Measurements from ENCODE around the gene ZNF804A. TPM values are rescaled to one million over a fixed set of nuclear protein-coding genes. Genes with fewer than 3 reads are reported as not detected.
"Not testable (repeated sequence)": the region's sequence is repeated elsewhere in the genome, so short reads cannot be mapped to it uniquely, and the experiment has no call there.

The ZNF804A gene
- total RNA-seq, 2 donors from 2014 or later: 0.09 TPM; not detected in 1

DNA sequence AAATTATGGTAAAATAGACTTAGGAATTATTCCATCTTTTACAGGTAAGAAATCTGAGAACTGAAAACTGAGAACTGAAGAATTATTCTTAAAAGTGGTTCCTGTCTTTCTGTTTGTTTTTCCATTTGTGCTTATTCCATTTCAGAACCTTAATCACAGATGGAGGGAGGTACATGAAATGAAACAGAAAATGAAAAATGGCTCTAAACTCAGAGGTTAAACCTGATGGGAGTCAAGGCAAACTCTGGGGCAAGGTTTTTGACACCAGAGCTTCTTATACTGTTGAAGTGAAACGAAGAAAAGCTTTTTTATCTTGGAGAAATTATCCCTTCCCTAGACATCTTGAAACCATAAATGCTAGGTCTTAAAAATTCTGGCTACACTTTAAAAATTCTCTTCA lies 182.1 kb downstream of the ZNF804A start:
- DNase-seq: no peak
- intact Hi-C loops (cut with DNase I): no loop called here
- no peak for ATAC-seq

DNA sequence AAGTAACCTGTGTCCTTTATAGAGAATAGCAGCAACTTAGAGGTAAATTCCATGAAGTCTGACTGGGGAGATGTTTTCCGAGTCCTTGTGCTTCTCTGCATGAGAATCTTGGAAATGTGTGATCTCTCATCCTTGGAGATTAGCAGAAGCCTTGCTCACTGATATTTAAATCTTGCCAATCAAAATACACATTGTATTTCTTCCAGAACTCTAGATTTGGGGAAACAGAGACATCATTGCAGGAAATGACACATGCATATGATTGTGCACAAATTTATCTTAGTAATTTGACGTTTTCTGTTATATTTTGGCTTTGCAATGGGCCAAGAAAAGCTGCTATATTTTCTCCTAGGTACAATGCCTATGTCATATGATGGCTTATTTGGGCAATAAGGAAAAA lies 182.6 kb downstream of the ZNF804A start:
- intact Hi-C loops (cut with DNase I): no loop called here
- ATAC-seq (no peak), DNase-seq (no peak)

DNA sequence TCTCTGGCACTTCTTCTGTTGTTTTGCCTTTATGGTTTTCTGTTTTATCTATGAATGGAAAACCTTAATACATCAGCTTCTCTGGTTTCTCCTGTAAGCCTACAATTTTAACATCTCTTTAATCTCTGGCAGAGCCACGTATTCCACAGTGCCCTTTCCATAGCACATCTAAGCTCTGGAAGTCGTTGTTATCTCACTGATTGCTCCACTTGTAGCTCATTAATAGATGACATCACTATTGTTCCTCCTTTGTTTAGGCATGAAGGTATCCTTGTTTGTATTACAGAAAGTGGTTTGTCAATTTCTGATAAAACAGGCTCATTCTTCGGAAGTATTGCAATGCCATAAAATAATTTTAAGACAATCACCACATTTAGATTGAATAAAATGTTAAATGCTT lies 185.2 kb downstream of the ZNF804A start:
- ATAC-seq (no peak), DNase-seq (no peak)
- intact Hi-C loops (cut with DNase I): no loop called here

DNA sequence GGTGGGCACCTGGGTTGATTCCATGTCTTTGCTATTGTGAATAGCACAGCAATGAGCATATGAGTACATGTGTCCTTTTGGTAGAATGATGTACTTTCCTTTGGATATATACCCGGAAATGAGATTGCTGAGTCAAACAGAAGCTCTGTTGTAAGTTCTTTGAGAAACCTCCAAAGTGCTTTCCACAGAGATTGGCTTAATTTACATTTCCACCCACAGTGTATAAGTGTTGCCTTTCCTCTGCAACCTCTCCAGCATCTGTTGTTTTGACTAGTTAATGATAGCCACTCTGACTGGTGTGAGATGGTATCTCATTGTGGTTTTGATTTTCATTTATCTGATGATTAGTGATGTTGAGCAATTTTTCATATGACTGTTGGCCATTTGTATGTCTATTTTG lies 194.8 kb downstream of the ZNF804A start:
- DNase-seq (no peak), ATAC-seq (no peak)
- intact Hi-C loops (cut with DNase I): no loop called here

DNA sequence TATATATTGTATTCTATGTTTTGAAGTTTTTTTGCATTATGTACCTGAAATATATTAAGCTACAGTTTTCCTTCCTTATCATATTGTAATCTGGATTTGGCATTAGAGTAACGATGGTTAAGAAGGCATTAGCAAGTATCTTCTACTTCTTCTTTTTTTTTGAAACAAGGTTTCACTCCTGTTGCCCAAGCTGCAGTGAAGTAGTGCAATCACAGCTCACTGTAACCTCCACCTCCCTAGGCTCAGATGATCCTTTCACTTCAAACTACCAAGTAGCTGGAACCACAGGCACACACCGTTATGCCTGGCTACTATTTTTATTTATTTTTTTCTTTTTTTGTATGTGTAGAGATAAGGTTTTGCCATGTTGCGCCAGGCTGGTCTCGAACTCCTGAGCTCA lies 201.1 kb downstream of the ZNF804A start:
- no peak for DNase-seq
- ATAC-seq: no peak
- intact Hi-C loops (cut with DNase I): no loop called here

DNA sequence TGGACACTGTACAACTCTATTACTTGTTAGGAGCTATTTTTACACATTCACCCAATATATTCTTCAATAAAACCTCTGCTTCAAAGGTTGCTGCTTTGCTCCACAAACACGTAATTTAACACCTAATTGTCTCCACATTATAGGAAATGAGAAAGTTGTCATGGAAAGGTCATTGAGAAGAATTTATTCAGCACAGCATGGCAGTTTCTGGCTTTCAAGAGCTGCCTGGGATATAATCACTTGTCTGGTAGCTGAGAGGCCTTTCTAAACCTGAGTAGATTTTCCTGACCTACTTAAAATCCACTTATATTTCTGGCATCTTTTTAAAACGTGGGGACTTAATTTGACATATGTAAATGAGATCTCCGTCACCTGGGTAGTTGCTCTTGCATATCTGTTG lies 216.1 kb downstream of the ZNF804A start:
- DNase-seq (no peak), ATAC-seq (no peak)
- intact Hi-C loops (cut with DNase I): no loop called here

DNA sequence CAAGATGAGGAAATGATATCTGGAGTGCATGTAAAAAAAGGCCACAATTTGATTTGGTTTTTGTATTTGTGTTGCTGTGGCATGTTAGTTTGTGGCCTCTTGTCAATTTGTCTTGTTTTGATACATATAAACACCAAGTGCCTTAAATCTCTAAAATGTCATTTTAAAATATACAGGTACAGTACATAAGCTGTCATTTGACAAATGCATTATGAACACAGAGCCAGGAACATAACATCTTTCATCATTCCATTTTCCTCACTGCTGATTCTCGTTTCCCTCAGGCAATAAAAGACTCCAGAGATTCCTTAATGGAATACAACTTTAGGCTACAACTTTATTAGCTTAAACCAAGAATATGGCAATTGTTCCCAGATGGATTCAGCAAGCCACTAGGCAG lies 217.5 kb downstream of the ZNF804A start:
- no peak for DNase-seq
- no peak for ATAC-seq
- intact Hi-C loops (cut with DNase I): no loop called here

DNA sequence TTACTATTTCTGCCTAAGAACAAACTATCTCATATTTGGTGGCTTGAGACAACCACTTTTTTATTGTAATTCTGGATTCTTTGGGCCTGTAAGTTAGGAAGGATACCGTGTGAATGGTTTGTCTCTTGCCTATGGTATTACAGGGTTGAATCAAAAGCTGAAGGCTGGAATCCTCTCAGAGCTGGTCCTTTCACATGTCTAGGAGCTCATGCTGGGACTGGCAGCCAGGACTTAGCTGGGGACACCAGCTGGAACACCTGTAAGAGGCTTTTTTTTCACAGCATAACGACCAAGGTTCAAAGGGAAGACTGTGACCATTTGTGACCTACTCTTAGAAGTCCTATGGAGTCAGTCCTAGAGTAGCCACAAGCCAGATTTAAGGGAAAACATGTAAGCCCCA lies 226.3 kb downstream of the ZNF804A start:
- ATAC-seq: no peak
- DNase-seq: no peak
- intact Hi-C loops (cut with DNase I): no loop called here

DNA sequence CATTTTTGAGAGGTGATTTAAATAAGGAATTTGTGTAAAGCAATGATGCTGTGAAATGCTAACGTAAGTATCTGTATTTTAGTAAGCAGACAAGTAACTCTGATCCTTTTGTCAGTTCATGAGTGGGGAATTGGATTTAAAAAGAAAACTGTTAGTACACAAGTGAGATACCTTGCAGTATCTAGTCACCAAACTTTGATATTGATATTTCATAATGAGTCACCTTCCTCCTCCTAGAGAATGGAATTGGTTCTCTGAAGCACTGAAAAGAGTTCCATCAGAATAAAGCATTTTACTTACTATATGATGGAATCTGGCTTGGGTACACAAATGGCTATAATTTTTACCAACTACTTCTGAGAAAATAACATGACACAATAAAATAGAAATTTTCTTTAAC lies 232.2 kb downstream of the ZNF804A start:
- intact Hi-C loops (cut with DNase I): no loop called here
- DNase-seq: no peak
- no peak for ATAC-seq

DNA sequence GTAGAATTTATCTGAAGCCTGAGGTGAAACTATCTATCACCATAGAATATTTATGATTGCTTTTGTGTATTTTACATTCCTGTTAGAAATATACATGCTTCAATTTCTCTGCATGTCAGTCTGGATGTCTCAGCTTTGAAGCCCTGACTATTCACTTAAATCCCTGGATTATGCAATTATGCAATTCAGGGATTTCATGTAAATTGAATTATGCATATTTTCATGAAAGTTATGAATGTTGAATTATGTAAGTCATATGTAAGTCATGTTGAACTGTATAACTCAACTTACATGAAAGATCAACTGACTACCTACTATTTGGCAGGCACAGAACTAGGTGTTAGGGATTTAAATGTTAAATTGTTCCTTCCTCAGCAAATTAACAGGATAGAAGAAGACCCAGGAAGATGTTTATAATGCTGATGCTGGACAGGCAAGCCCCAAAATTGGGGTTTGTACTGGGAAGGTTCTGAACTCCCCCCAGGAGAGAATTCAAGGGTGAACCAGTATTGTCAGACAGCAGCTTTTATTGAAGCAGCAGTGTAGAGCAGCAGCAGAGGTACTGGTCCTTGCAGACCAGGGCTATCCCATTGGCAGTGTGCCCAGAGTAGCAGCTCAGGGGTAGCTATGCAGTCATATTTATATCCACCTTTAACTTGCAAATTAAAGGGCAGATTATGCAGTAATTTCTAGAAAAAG lies 236.5 kb downstream of the ZNF804A start:
- ATAC-seq (no peak), DNase-seq (no peak)
- intact Hi-C loops (cut with DNase I): no loop called here

DNA sequence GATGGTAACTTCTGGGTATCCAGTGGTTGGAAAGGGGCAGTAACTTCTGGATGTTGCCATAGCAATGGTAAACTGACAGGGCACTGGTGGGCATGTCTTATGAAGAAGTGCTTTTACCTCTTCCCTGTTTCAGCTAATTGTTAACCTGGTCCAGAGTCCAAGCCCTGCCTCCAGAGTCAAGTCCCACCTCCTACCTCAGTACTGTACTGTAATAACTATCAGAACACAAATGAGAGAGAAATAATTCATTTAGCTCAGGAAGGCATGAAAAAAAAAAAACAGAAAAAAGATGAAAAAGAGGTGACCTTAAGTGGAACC lies 237.0 kb downstream of the ZNF804A start:
- ATAC-seq: no peak
- no peak for DNase-seq
- intact Hi-C loops (cut with DNase I): no loop called here

DNA sequence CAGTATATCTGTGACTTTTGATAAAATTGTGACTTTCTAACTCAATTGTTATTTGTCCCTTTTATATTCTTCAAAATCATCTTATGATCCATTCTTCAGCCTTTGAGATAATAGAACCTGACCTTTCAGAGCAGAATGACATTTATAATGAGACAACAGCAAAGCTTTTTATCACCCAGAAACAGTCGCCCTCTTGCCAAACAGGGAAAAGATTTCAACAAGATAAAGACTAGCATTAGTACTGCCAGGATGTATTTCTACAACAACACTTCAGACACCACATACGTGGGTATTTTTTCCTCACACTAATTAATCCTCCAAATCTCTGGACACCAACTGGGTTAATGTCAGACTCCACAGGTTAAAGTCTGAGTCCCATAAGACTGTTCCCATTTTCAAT lies 249.0 kb downstream of the ZNF804A start:
- intact Hi-C loops (cut with DNase I): no loop called here

DNA sequence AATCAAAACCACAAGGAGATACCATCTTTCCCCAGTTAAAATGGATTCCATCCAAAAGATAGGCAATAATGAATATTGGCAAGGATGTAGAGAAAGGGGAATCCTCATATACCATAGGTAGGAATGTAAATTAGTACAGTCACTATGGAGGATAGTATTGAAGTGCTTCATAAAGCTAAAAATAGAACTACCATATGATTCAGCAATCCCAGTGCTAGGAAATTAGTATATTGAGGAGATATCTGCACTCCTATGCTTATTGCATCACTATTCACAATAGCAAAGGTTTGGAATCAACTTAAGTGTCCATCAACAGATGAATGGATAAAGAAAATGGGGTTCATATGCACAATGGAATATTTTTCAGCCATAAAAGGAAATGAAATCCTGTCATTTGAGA lies 251.2 kb downstream of the ZNF804A start:
- intact Hi-C loops (cut with DNase I): no loop called here
- no peak for ATAC-seq
- no peak for DNase-seq

More for the DNA sequence above, 249.0 kb downstream of the ZNF804A start:
- ATAC-seq (no peak), DNase-seq (no peak)

DNA sequence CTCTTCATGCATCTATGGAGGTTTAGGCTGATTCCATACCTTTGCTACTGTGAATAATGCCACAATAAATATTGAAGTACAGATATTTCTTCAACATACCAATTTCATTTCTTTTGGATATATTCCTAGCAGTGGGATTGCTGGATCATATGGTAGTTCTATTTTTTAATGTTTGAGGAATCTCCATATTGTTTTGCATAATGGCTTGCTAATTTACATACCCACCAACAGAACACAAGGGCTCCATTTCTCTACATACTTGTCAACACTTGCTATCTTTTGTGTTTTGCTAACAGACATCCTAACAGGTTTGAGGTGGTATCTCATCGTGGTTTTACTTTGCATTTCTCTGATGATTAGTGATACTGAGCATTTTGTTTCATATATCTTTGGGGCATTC lies 253.2 kb downstream of the ZNF804A start:
- intact Hi-C loops (cut with DNase I): no loop called here
- ATAC-seq (no peak), DNase-seq (no peak)

DNA sequence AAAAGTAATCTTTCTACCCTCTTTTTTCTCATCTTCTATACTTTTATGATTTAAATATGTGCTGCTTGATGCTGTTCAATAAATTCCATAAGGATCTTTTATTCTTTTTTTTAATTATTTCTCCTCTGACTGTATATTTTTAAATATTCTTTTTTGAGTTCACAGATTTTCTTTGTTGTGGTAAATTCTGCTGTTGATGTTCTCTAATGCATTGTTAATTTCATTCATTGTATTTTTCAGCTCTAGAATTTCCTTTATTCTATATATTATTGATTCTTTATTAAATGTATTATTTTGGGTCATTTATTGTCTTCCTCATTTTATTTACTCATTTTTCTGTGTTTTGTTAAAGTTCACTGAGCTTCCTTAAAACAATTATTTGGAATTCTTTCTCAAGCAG lies 260.9 kb downstream of the ZNF804A start:
- DNase-seq (no peak), ATAC-seq (no peak)
- intact Hi-C loops (cut with DNase I): no loop called here

DNA sequence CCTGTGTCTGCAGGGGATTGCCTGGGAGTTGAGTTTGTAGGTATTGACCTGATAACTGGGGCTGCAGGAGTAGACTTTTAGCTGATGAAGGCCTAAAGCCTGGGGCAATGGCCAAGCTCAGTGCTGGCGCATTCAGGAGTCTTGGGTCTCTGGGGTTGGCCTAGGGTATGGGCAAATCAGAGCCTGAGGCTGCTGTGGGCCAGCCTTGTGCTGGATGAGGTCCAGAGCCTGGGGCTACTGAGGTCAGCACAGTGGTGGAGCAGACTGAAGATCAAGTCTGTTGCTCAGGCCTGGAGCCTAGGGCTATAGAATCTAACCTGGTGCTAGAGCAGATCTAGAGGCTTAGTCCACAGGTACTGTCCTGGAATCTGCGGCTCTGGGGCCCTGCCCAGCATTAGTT lies 262.4 kb downstream of the ZNF804A start:
- intact Hi-C loops (cut with DNase I): no loop called here
- DNase-seq (no peak), ATAC-seq (no peak)

DNA sequence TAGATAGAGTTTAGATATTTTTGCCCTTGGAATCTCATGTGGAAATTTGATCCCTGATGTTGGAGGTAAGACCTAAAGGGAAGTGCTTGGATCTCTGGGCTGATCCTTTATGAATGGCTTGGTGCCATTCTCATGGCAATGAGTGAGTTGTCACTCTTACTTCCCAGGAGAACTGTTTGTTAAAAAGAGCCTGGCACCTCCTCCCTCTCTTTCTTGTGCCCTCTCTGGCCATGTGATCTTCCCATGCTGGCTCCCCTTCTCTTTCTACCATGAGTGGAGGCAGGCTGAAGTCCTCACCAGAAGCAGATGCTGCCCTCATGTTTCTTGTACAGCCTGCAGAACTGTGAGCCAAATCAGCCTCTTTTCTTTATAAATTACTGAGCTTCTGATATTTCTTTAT lies 276.9 kb downstream of the ZNF804A start:
- no peak for DNase-seq
- ATAC-seq: no peak
- intact Hi-C loops (cut with DNase I): no loop called here

DNA sequence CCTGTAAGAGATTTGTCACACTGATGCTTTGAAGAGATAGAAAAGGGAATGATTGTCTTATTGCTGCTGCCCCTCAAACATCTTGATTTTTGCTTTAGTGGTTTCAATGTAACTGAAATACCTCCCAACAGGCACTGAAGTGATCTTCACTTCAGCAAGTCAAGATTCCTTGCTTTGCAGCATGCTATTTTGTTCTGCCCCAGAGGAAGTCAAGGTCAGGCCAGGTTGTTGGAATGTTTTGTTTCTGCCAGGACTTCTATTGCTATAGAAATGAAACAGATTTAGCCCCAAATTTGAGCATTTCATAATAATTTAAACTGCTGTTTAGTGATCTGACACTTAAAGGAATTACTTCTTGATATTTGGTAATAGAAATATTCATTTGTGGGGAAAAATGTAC lies 277.6 kb downstream of the ZNF804A start:
- DNase-seq: no peak
- ATAC-seq: no peak
- intact Hi-C loops (cut with DNase I): no loop called here

DNA sequence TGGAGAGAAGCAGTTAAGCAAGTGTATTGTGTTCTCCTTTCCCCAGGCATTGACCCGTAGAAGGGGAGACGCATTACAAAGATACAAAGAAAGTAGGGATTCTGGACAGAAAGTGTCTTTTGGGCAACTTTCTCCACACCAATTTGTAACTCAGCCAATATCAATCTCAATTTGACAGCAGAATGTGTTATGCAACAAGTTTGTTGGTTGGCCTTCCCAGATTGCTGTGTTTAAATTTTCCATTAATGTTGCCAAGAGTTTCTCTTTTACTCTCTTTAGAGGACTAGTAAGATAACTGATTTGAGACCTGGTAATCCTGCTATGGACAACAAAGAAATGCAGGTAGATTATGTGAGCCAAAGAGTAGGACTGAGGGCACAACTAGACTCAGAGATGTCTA lies 279.6 kb downstream of the ZNF804A start:
- intact Hi-C loops (cut with DNase I): no loop called here
- no peak for DNase-seq

DNA sequence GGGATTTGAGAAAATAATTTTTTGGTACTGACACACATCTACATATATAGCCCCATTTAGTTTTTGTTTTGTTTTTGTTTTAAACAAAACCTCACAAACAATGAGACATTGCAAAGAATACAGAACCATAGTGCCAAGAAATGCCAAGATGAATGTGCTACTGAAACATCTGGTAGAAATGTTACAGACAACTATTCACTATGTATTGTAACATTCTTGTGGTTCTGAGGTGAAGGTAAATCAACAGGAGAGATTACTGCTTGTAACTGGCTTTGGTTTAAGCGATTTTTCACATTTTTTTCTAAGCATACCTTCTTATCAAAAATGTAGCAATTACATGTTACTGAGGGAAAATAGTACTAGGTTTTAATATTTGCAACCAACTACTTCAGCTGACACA lies 281.3 kb downstream of the ZNF804A start:
- no peak for ATAC-seq
- no peak for DNase-seq
- intact Hi-C loops (cut with DNase I): no loop called here

More for the DNA sequence above, 279.6 kb downstream of the ZNF804A start:
- no peak for ATAC-seq

DNA sequence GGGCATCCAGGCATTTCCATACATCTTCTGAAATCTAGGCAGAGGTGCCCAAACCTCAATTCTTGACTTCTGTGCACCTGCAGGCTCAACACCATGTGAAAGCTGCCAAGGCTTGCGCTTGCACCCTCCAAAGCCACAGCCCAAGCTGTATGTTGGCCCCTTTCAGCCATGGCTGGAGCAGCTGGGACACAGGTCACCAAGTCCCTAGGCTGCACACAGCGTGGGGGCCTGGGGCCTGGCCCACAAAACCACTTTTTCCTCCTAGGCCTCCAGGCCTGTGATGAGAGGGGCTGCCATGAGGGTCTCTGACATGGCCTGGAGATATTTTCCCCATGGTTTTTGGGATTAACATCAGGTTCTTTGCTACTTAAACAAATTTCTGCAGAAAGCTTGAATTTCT lies 288.3 kb downstream of the ZNF804A start:
- ATAC-seq, DNase-seq: not testable (repeated sequence)

DNA sequence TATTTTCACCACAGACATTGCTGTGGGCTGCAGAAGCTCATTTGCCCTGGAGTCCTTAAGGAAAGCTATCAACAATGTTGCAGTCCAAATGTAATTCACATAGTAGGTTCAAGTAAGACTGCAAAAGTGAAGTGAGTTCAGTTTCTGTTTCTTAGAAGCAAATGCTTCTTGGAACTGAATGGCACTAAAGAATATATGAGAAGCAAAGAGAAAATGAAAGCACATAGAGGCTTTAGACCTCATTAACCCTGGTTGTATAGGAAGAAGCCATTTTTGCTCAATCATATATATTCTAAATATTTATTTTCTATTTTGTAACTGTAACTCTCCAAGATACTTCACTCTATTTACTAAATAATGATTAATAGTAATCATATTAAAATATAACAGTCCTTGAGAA lies 292.0 kb downstream of the ZNF804A start:
- intact Hi-C loops (cut with DNase I): no loop called here
- ATAC-seq (no peak), DNase-seq (no peak)

More for the DNA sequence above, 288.3 kb downstream of the ZNF804A start:
- intact Hi-C loops (cut with DNase I): not testable (repeated sequence)
